ENCODE data around the gene GRIA2.

DNA sequence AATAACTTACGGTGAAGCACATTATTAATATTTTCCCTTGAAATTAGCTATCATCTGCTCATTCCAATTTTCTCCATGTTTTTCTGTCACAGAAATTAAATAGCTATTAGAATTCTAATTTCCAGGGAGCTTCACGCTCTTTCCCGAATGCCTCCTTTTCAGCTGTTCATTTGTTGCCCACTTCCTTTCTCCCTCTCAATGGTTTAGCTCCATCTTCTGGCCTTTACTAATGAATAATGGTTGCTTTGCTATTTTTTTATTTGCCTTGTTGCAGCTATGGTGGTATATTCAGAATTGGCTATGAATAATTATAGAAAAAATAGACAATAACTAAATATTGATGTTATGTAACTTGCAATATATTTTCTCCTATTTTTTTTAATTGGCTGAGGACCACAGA lies 70.5 kb downstream of the GRIA2 start:
- TF ChIP-seq POLR2A (IDR thresholded peaks at IDR 0.05; ENCODE audit: low read length) (no peak), GATA1 (IDR thresholded peaks at IDR 0.05; ENCODE audit: low read depth, low read length) (no peak)

Data from erythroblast (primary cell).